Hepatic stellate cell (primary cell): ENCODE data around the gene ENTPD6.
"Not testable (repeated sequence)": the region's sequence is repeated elsewhere in the genome, so short reads cannot be mapped to it uniquely, and the experiment has no call there.

Experiments used
- DNase-seq: peaks from one replicate; pipeline ENCODE4 v3.0.0; 2011; ENCODE audit warnings: low spot score

Gene ENTPD6

GRCh38 chr20:25195014-25195961 is at the start of gene ENTPD6:
ENTPD6 (plus strand) TSS chr20:25195712; CDS start chr20:25206537, 10,825 bp downstream.
- peak; percentile 99 for DNase-seq

- no peak for DNase-seq
Measured at GRCh38 chr20:25146976-25147375, 48.5 kb upstream of the ENTPD6 start.

- no peak for DNase-seq
Measured at GRCh38 chr20:25147716-25148115, 47.8 kb upstream of the ENTPD6 start.

GRCh38 chr20:25148181-25148981 is 47.1 kb upstream of the ENTPD6 start:
- DNase-seq, result peak; percentile 40

GRCh38 chr20:25148982-25149846 is 46.3 kb upstream of the ENTPD6 start:
- DNase-seq, result no peak

- no peak for DNase-seq
Measured at GRCh38 chr20:25150016-25150415, 45.5 kb upstream of the ENTPD6 start.

GRCh38 chr20:25158043-25158442 is 37.5 kb upstream of the ENTPD6 start:
- no peak for DNase-seq

- no peak for DNase-seq
Measured at GRCh38 chr20:25160467-25160866, 35.0 kb upstream of the ENTPD6 start.

GRCh38 chr20:25160897-25161296 is 34.6 kb upstream of the ENTPD6 start:
- no peak for DNase-seq

GRCh38 chr20:25165128-25165527 is 30.4 kb upstream of the ENTPD6 start:
- DNase-seq, result no peak

GRCh38 chr20:25166105-25166782 is 29.3 kb upstream of the ENTPD6 start:
- not testable (repeated sequence) for DNase-seq

- DNase-seq, result no peak
Measured at GRCh38 chr20:25173321-25173720, 22.2 kb upstream of the ENTPD6 start.

- no peak for DNase-seq
Measured at GRCh38 chr20:25173886-25174308, 21.6 kb upstream of the ENTPD6 start.

- no peak for DNase-seq
Measured at GRCh38 chr20:25176184-25176583, 19.3 kb upstream of the ENTPD6 start.

GRCh38 chr20:25177890-25178321 is 17.6 kb upstream of the ENTPD6 start:
- DNase-seq, result no peak

GRCh38 chr20:25178563-25179438 is 16.7 kb upstream of the ENTPD6 start:
- DNase-seq, result peak; percentile 67

- DNase-seq, result no peak
Measured at GRCh38 chr20:25179439-25180089, 15.9 kb upstream of the ENTPD6 start.

- DNase-seq, result not testable (repeated sequence)
Measured at GRCh38 chr20:25184391-25184790, 11.1 kb upstream of the ENTPD6 start.

- no peak for DNase-seq
Measured at GRCh38 chr20:25187220-25187619, 8.3 kb upstream of the ENTPD6 start.

GRCh38 chr20:25187635-25188034 is 7.9 kb upstream of the ENTPD6 start:
- no peak for DNase-seq
